OCI-LY7 (cell line): ENCODE results near the gene MYBPC3.

Experiments used
- CTCF ChIP-seq: fragments of 200-600 bp; sonication (generic); conservative IDR thresholded peaks from 2 replicates; pipeline ENCODE4 v1.5.1; 2014; ENCODE audit warnings: mild to moderate bottlenecking, antibody characterized with exemption, low read length, moderate library complexity, mixed read lengths
- EZH2phosphoT487 ChIP-seq: fragments of 200-600 bp; sonication (generic); IDR thresholded peaks from 2 replicates; pipeline ENCODE4 v1.6.1; 2018; ENCODE audit warnings: low read depth, borderline replicate concordance, mild to moderate bottlenecking, mixed run types, antibody characterized with exemption, low read length, moderate library complexity, mixed read lengths

- no peak for TF ChIP-seq CTCF
- TF ChIP-seq EZH2phosphoT487 = no peak
Observed at GRCh38 chr11:47388697-47389576, 36.4 kb upstream of the MYBPC3 start.
